Panc1 (cell line): ENCODE data around the gene RASGEF1C. TPM values are rescaled to one million over a fixed set of nuclear protein-coding genes. Genes with fewer than 3 reads are reported as not detected.

ENCODE experiments used
- ATAC-seq: fragments of 200-7000 bp; cut with Tn5 transposase; 2 replicates; pipeline ENCODE4 v1.9.1; 2020; ENCODE audit warnings: mild to moderate bottlenecking, moderate library complexity
- BruUV-seq: library from RNA; stranded (reverse); fragments of 400-500 nt; replicated peaks from 2 replicates; lab custom pipeline; 2021; lab: Mats Ljungman, UMichigan
- CTCF ChIA-PET: fragments of 300-600 bp; sonication (Branson Sonifier 250); formaldehyde crosslinking; loops from one replicate; lab custom pipeline; 2022; ENCODE audit warnings: antibody characterized with exemption; lab: Charles Lee
- POLR2A ChIA-PET: fragments of 300-600 bp; sonication (Branson Sonifier 250); formaldehyde crosslinking; loops from one replicate; lab custom pipeline; 2022; ENCODE audit warnings: antibody characterized with exemption; lab: Charles Lee
- DNase-seq: peaks from one replicate; pipeline ENCODE4 v3.0.0-alpha.2; 2010; ENCODE audit warnings: low read depth, low spot score
- H3K27ac ChIP-seq: 2 replicates; pipeline ENCODE4 v1.5.1; 2011; ENCODE audit warnings: mild to moderate bottlenecking, low read length, inconsistent platforms
- H3K27me3 ChIP-seq: fragments of 200-500 bp; sonication (Bioruptor generic); 2 replicates; pipeline ENCODE4 v1.6.0; 2014; ENCODE audit warnings: low read length, inconsistent platforms; ENCODE audit not compliant: control insufficient read depth, insufficient read depth
- H3K36me3 ChIP-seq: fragments of 200-500 bp; sonication (Bioruptor generic); 2 replicates; pipeline ENCODE4 v1.5.1; 2014; ENCODE audit warnings: inconsistent platforms, mild to moderate bottlenecking, low read length, moderate library complexity; ENCODE audit not compliant: control insufficient read depth, insufficient read depth
- H3K4me1 ChIP-seq: 2 replicates; pipeline ENCODE4 v1.5.1; 2011; ENCODE audit warnings: inconsistent platforms, mild to moderate bottlenecking, low read length, moderate library complexity; ENCODE audit not compliant: control insufficient read depth, insufficient read depth
- H3K4me3 ChIP-seq, 2 experiments: 2 replicates each; pipeline ENCODE4 v1.5.1; 2011 to 2012; ENCODE audit warnings: low read depth in 2 of 2, low read length in 2 of 2, mild to moderate bottlenecking in 2 of 2, inconsistent platforms in 1 of 2, moderate library complexity in 1 of 2
- H3K9me3 ChIP-seq: fragments of 200-500 bp; sonication (Bioruptor generic); 2 replicates; pipeline ENCODE4 v1.5.1; 2014; ENCODE audit warnings: low read depth, mild to moderate bottlenecking, inconsistent platforms, low read length, moderate library complexity; ENCODE audit not compliant: control insufficient read depth, insufficient read depth
- CTCF ChIP-seq: fragments of 450-650 bp; IDR thresholded peaks from 2 replicates; pipeline ENCODE4 v1.5.1; 2017; ENCODE audit warnings: mild to moderate bottlenecking
- POLR2AphosphoS5 ChIP-seq: IDR thresholded peaks from 2 replicates; pipeline ENCODE4 v1.6.1; 2012; ENCODE audit warnings: mild to moderate bottlenecking, low read depth, low read length, moderate library complexity
- SIN3A ChIP-seq: IDR thresholded peaks from 2 replicates; pipeline ENCODE4 v1.6.1; 2012; ENCODE audit warnings: low read depth, mild to moderate bottlenecking, low read length, moderate library complexity, borderline replicate concordance; ENCODE audit not compliant: insufficient read depth
- TCF7L2 ChIP-seq: IDR thresholded peaks from 2 replicates; pipeline ENCODE4 v1.6.1; 2011; ENCODE audit warnings: mild to moderate bottlenecking, low read depth, low read length, inconsistent platforms
- in situ Hi-C: cut with HindIII; loops from 2 replicates; pipeline ENCODE4 v1.10.0; 2016; ENCODE audit warnings: low sequenced_read_pairs, low pct_unique_long_range_greater_than_20kb
- intact Hi-C: fragments of 100-400 bp; cut with micrococcal nuclease; formaldehyde crosslinking; loops from one replicate; pipeline ENCODE4 v1.10.0; 2022; ENCODE audit not compliant: unreplicated experiment
- total RNA-seq: library from RNA; stranded (reverse); gene quantifications from one replicate; pipeline ENCODE4 v1.2.1, GENCODE V29; 2021; ENCODE audit not compliant: unreplicated experiment
- TF ChIP-seq, protein P1 (sequence below), 2 experiments: IDR thresholded peaks; 2 replicates each; pipeline ENCODE4 v1.6.1; 2011 to 2012; ENCODE audit warnings: low read depth in 2 of 2, control low read depth in 1 of 2, low read length in 1 of 2, mild to moderate bottlenecking in 1 of 2, moderate library complexity in 1 of 2; ENCODE audit not compliant: insufficient read depth in 1 of 2

The RASGEF1C gene
- total RNA-seq, 1 experiment from 2014 or later, result 0.49 TPM

- H3K27ac ChIP-seq, result no peak overlapping the region
- no TSS peak for BruUV-seq
- ChIA-PET POLR2A (no interaction called here), CTCF (no interaction called here)
- H3K27me3 ChIP-seq, result peaks cover 7% of the 10 kb centered on the region
- no peaks in the 10 kb centered on the region for H3K9me3 ChIP-seq
- no peaks in the 10 kb centered on the region for H3K36me3 ChIP-seq
- H3K4me3 ChIP-seq, result no peak overlapping the region
- no peak for DNase-seq
- no peak for ATAC-seq
- TF ChIP-seq, protein P1, sequence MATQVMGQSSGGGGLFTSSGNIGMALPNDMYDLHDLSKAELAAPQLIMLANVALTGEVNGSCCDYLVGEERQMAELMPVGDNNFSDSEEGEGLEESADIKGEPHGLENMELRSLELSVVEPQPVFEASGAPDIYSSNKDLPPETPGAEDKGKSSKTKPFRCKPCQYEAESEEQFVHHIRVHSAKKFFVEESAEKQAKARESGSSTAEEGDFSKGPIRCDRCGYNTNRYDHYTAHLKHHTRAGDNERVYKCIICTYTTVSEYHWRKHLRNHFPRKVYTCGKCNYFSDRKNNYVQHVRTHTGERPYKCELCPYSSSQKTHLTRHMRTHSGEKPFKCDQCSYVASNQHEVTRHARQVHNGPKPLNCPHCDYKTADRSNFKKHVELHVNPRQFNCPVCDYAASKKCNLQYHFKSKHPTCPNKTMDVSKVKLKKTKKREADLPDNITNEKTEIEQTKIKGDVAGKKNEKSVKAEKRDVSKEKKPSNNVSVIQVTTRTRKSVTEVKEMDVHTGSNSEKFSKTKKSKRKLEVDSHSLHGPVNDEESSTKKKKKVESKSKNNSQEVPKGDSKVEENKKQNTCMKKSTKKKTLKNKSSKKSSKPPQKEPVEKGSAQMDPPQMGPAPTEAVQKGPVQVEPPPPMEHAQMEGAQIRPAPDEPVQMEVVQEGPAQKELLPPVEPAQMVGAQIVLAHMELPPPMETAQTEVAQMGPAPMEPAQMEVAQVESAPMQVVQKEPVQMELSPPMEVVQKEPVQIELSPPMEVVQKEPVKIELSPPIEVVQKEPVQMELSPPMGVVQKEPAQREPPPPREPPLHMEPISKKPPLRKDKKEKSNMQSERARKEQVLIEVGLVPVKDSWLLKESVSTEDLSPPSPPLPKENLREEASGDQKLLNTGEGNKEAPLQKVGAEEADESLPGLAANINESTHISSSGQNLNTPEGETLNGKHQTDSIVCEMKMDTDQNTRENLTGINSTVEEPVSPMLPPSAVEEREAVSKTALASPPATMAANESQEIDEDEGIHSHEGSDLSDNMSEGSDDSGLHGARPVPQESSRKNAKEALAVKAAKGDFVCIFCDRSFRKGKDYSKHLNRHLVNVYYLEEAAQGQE (IDR thresholded peaks at IDR 0.05; ENCODE audit: insufficient read depth in 1 of 2, low read depth in 2 of 2, low read length in 1 of 2), result no peak
- TF ChIP-seq SIN3A (no peak), POLR2AphosphoS5 (no peak), TCF7L2 (no peak), CTCF (no peak)
- intact Hi-C loops (loop anchor here (10.0 kb wide), 1 partner anchor 194 kb away; no protein-coding TSS in a partner anchor), in situ Hi-C loops (no loop called here)
- no peaks in the 10 kb centered on the region for H3K4me1 ChIP-seq
These were observed 88.5 kb downstream of the RASGEF1C start for GRCh38 chr5:180120237-180121101.

- no peaks in the 10 kb centered on the region for H3K4me1 ChIP-seq
- CTCF ChIA-PET, result no interaction called here
- no peaks in the 10 kb centered on the region for H3K9me3 ChIP-seq
- H3K36me3 ChIP-seq, result no peaks in the 10 kb centered on the region
- BruUV-seq, result no TSS peak
- in situ Hi-C loops (no loop called here), intact Hi-C loops (loop anchor here (10.0 kb wide), 1 partner anchor 195 kb away; no protein-coding TSS in a partner anchor)
- no peak overlapping the region for H3K4me3 ChIP-seq
- ATAC-seq, result no peak
- DNase-seq, result no peak
- TF ChIP-seq CTCF, result no peak
- TF ChIP-seq, protein P1 (IDR thresholded peaks at IDR 0.05; ENCODE audit: insufficient read depth in 1 of 2, low read depth in 2 of 2, low read length in 1 of 2), result no peak
- no peak for TF ChIP-seq POLR2AphosphoS5
- TF ChIP-seq SIN3A, result no peak
- TF ChIP-seq TCF7L2, result no peak
- H3K27me3 ChIP-seq, result peaks cover 7% of the 10 kb centered on the region
- POLR2A ChIA-PET, result no interaction called here
- no peak overlapping the region for H3K27ac ChIP-seq
These were observed 89.1 kb downstream of the RASGEF1C start for GRCh38 chr5:180119903-180120236.
